ENCODE measurements around the gene MRLN.

MRLN gene

DNA sequence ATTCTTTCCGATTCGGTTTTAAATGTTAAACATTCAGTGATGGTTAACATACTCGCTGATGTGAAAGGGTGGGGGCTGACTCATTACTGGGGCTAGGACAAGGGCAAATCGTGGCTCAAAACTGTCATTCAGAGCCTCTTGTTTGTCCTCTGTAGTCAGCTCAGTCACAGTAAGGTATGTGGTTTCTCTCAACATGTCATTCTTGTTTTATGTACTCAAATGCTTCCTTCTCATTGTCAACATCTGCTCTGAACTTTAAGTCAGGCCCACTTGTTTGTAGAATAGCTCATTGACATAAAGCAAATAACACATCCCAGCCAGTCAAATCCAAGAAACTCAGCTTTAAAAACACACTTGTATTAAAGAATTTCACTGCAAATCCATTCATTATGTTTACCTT, 50.9 kb downstream of the MRLN start:
- no peak for DNase-seq

DNA sequence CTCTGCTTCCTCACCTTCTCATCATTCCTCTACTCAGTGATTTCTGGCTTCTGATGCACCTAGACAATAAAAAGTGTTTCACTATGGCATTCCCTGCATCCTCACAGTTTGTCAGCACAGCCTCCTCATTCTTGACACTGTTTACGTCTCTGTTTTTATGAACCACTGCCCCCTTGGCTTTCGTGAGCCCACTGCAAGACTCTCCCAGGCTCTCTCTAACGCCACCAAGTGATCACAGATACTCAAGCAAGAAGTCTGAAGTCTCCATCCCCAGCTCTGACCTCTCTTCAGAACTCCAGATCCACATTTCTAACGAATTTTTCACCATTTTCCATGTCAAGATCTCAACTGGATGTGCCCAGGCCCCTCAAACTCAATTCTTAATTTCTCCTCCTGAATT, 52.5 kb downstream of the MRLN start:
- no peak for DNase-seq

DNA sequence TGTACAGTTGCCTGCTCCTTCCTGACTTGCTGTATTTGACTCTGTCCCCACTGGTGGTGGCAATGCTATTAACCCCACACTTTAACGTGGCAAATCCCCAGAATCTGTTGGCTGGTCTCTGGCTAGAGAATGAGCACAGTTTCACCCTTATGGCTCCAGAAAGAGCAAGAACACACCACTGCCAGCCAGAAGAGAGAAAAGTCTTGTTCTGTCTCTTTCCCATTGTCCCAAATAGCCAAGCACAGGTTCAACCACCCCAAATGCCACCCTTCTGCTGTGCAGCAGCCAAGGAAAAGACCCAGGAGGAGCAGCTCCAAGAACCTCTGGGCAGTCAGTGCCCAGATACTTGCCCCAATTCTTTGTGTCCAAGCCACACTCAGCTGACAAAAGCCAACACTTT, 54.9 kb downstream of the MRLN start:
- DNase-seq, result no peak

DNA sequence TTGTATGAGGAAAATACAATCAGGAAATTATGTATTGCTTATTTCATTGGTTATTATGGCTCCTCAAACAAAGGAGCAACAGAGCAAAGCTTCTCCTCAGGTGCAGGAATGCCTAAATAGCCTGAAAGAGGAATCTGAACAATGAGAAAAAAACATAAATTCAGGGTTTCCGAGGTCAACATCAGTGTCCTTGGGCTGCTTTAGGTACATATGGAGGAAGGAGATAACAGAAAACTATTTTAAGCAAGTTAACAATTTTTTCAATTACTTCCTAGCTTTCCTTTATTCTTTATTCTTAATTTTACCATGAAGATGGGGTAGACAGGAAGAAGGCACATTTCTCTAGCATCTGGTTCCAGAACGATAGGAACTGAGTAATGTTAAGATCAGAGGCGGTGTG, 57.6 kb downstream of the MRLN start:
- no peak for DNase-seq

DNA sequence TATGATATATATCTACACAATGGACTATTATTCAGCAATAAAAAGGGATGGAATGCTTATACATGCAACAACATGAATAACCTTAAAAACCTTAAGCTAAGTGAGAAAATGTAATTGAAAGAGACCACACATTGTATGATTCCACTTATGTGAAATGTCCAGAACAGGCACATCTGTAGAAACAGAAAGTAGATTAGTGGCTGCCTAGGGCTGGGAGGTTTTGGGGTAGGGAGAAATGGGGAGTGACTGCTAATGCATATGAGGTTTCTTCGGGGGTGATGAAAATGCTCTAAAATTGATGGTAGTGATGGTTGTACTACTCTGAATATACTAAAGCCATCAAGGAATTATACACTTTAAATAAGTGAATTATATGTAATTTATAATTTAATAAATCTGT, 58.3 kb downstream of the MRLN start:
- DNase-seq, result no peak

DNA sequence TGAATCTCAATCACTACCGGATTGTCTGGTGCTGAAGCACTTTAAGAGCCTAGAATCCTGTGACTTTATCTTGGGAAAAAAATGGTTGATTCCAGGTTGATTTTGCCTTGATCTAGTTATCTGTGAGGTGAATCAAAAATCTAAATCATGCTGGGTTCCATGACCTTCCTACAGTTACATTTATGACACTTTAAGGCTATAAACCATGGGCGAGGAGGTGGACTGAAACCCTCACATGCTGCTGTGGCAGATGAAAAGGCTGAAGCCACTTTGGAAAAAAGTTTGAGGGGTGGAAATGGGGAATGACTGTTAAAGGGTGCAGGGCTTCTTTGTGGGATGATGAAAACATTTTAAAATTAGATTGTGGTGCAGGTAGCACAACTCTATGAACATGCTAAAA, 61.1 kb downstream of the MRLN start:
- no peak for DNase-seq

DNA sequence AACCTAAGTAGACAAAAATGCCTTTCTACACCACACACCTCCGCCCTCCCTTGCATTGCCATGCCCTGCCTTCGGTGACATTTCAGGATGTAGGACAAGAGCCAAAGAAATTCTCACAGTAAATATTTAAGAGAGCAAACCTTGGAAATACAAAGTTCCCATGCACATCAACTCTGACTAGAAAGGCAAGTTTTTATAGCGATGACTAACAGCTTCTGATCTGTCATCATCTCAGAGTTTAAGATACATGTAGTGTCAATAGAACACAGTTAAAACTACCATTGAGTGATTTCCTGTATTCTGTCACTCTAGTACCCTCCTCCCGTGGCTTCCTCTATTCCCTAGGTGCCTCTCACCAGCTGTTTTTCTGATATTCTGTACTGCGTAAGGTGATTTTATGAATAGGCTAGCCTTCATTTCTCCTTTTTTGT, 64.3 kb downstream of the MRLN start:
- DNase-seq, result no peak

DNA sequence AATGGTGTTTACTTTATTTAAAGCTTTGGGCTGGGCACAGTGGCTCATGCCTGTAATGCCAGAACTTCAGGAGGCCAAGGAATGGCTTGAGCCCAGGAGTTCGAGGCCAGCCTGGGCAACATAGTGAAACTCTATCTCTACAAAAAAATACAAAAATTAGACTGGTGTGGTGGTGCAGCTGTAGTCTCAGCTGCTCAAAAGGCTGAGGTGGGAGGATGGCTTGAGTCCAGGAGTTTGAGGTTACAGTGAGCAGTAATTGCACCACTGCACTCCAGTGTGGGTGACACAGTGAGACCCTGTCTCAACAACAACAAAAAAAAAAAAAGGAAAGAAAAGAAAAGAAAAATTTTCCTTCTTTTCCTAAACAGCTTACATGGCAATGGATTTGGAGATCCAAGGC, 65.6 kb downstream of the MRLN start:
- no peak for DNase-seq
